K562 (cell line): ENCODE measurements around the gene CBFA2T2. TPM values are rescaled to one million over a fixed set of nuclear protein-coding genes. Genes with fewer than 3 reads are reported as not detected.

Experiments used
- ERF ChIP-seq: fragments of 450-650 bp; formaldehyde crosslinking; IDR thresholded peaks from 2 replicates; pipeline ENCODE4 v1.4.0; 2020; ENCODE audit warnings: mild to moderate bottlenecking, mixed read lengths
- GABPB2 ChIP-seq: fragments of 250-450 bp; sonication (Bioruptor Pico); conservative IDR thresholded peaks from 2 replicates; pipeline ENCODE4 v1.5.1; 2021; ENCODE audit warnings: mild to moderate bottlenecking
- KDM4B ChIP-seq, 2 experiments: fragments of 450-650 bp in 1 of 2; sonication (generic) in 1 of 2; IDR thresholded peaks; 2 replicates each; pipeline ENCODE4 v1.6.1; 2016 to 2017; ENCODE audit warnings: borderline replicate concordance in 2 of 2, antibody characterized with exemption in 1 of 2, low read depth in 1 of 2, mild to moderate bottlenecking in 1 of 2
- NFYB ChIP-seq: IDR thresholded peaks from 2 replicates; pipeline ENCODE4 v1.6.1; 2011; ENCODE audit warnings: mild to moderate bottlenecking, moderate library complexity; ENCODE audit not compliant: insufficient read length; ENCODE audit errors: extremely low read depth
- SAFB2 ChIP-seq: fragments of 200-400 bp; formaldehyde crosslinking; IDR thresholded peaks from 2 replicates; pipeline ENCODE4 v1.6.1; 2018; ENCODE audit warnings: borderline replicate concordance, low read length, low read depth, moderate library complexity; ENCODE audit not compliant: severe bottlenecking
- SMARCA5 ChIP-seq: fragments of 450-650 bp; IDR thresholded peaks from 2 replicates; pipeline ENCODE4 v1.6.1; 2016
- SMARCB1 ChIP-seq: IDR thresholded peaks from 2 replicates; pipeline ENCODE4 v1.6.1; 2011; ENCODE audit warnings: improper control_type of control experiment, low read depth; ENCODE audit not compliant: insufficient read length
- SMARCC2 ChIP-seq: fragments of 450-650 bp; IDR thresholded peaks from 2 replicates; pipeline ENCODE4 v1.6.1; 2017; ENCODE audit warnings: antibody characterized with exemption, moderate library complexity, mild to moderate bottlenecking, low read depth
- TARDBP ChIP-seq: fragments of 450-650 bp; IDR thresholded peaks from 2 replicates; pipeline ENCODE4 v1.6.1; 2016
- ZFP1 ChIP-seq: fragments of 450-650 bp; formaldehyde crosslinking; IDR thresholded peaks from 2 replicates; pipeline ENCODE4 v1.4.0; 2020; ENCODE audit warnings: mild to moderate bottlenecking, mixed read lengths
- ZNF217 ChIP-seq: sonication (generic); formaldehyde crosslinking; IDR thresholded peaks from 2 replicates; pipeline ENCODE4 v1.8.0; 2022; ENCODE audit warnings: mild to moderate bottlenecking, missing genetic modification reagents
- ZNF764 ChIP-seq: fragments of 250-450 bp; sonication (Bioruptor Pico); IDR thresholded peaks from 2 replicates; pipeline ENCODE4 v1.4.0; 2020; ENCODE audit warnings: low read depth, mild to moderate bottlenecking, moderate library complexity
- polyA plus RNA-seq, 8 experiments: library from polyadenylated mRNA; depleted of rRNA in 4 of 8; stranded (reverse) in 5 of 8; unstranded in 3 of 8; fragments of >200 nt; fragmentation: Nextera tagmentation in 2 of 8; fragmentation: Illumina TruSeq in 1 of 8; extraction: Ambion mirVana in 2 of 8; extraction: Trizol in 1 of 8; gene quantifications; 2 replicates each; pipeline versions ENCODE4 v1.2.1 to v1.2.3, GENCODE V29; 2011 to 2014; ENCODE audit warnings: inconsistent platforms in 1 of 8, missing spikeins in 1 of 8
- total RNA-seq, 7 experiments: library from RNA; depleted of rRNA in 6 of 7; stranded (reverse); fragments of >200 nt in 6 of 7; fragmentation: Illumina TruSeq in 2 of 7; extraction: Trizol in 2 of 7; gene quantifications; 2 replicates each; pipeline versions ENCODE4 v1.2.1 to v1.2.3, GENCODE V29; 2011 to 2021; ENCODE audit warnings: low replicate concordance in 1 of 7
- TF ChIP-seq, protein P1 (sequence below), 2 experiments: IDR thresholded peaks; 2 replicates each; pipeline ENCODE4 v1.6.1; 2012; ENCODE audit warnings: improper control_type of control experiment in 2 of 2, low read depth in 2 of 2, low read length in 2 of 2, borderline replicate concordance in 1 of 2
- TF ChIP-seq, protein P2 (sequence below): fragments of 450-650 bp; formaldehyde crosslinking; IDR thresholded peaks from 2 replicates; pipeline ENCODE4 v1.4.0; 2020; ENCODE audit warnings: mild to moderate bottlenecking, moderate library complexity
- TF ChIP-seq, protein P3 (sequence below), 3 experiments: fragments of 200-800 bp in 1 of 3; sonication (Bioruptor generic) in 1 of 3; sonication (generic) in 1 of 3; formaldehyde crosslinking in 1 of 3; IDR thresholded peaks; 2 replicates each; pipeline versions ENCODE4 v1.6.1 to v1.8.0; 2016 to 2022; ENCODE audit warnings: mild to moderate bottlenecking in 2 of 3, missing compliant biosample characterization in 2 of 3, missing genetic modification characterization in 2 of 3, missing genetic modification reagents in 1 of 3
- TF ChIP-seq, protein P4 (sequence below): fragments of 450-650 bp; IDR thresholded peaks from 2 replicates; pipeline ENCODE4 v1.7.1; 2018; ENCODE audit warnings: mild to moderate bottlenecking, low read depth; ENCODE audit not compliant: partially characterized antibody
- TF ChIP-seq, protein P5 (sequence below): IDR thresholded peaks from 2 replicates; pipeline ENCODE4 v1.6.1; 2014; ENCODE audit warnings: antibody characterized with exemption
- TF ChIP-seq, protein P6 (sequence below): sonication (generic); formaldehyde crosslinking; IDR thresholded peaks from 2 replicates; pipeline ENCODE4 v1.8.0; 2022; ENCODE audit warnings: missing genetic modification reagents, mild to moderate bottlenecking, moderate library complexity, borderline replicate concordance

CBFA2T2 gene
- total and polyA plus RNA-seq, 9 of the 15 experiments (the other 6 are each of a cell fraction or from before 2014, with no cell fraction given) = 0.27 to 9.6 (median 5.8) TPM

DNA sequence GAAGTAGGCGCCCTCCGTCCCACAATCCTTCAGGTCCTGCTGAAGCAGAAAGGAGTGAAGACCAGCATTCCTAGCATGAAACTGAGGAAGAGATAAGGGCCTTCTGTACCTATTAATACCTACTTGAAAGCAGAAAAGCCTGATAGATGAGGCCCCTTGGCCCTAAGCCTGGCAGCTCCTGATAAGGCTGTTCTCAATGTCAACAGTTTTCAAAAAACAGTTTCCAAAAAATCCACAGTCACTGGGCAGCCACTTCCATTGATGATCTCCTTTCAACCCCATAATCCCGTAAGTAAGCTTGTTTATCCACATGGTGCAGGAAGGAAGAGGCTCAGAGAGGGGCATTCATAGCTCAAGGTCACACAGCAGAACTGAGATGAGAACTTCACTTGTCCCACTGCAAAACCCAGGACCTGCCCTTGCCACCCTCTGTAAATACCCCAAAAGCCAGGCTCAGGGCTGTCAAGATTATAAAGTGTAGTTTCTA, 199.1 kb downstream of the CBFA2T2 start (continued):
- TF ChIP-seq, protein P1, sequence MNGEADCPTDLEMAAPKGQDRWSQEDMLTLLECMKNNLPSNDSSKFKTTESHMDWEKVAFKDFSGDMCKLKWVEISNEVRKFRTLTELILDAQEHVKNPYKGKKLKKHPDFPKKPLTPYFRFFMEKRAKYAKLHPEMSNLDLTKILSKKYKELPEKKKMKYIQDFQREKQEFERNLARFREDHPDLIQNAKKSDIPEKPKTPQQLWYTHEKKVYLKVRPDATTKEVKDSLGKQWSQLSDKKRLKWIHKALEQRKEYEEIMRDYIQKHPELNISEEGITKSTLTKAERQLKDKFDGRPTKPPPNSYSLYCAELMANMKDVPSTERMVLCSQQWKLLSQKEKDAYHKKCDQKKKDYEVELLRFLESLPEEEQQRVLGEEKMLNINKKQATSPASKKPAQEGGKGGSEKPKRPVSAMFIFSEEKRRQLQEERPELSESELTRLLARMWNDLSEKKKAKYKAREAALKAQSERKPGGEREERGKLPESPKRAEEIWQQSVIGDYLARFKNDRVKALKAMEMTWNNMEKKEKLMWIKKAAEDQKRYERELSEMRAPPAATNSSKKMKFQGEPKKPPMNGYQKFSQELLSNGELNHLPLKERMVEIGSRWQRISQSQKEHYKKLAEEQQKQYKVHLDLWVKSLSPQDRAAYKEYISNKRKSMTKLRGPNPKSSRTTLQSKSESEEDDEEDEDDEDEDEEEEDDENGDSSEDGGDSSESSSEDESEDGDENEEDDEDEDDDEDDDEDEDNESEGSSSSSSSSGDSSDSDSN (IDR thresholded peaks at IDR 0.05; ENCODE audit: borderline replicate concordance in 1 of 2, low read depth in 2 of 2, low read length in 2 of 2) = no peak
- TF ChIP-seq SMARCA5 (peak; percentile 90; the same call in 1 of the 2 replicates), SMARCB1 (no peak), SAFB2 (no peak), ERF (no peak), ZFP1 (no peak), NFYB (no peak), SMARCC2 (peak; percentile 67; the same call in 1 of the 2 replicates), GABPB2 (CRISPR knock-in tag) (no peak), ZNF217 (CRISPR knock-in tag) (no peak), KDM4B (IDR thresholded peaks at IDR 0.05; ENCODE audit: borderline replicate concordance in 2 of 2, low read depth in 1 of 2) (no peak), TARDBP (no peak), ZNF764 (CRISPR knock-in tag) (no peak)
- TF ChIP-seq, protein P2, sequence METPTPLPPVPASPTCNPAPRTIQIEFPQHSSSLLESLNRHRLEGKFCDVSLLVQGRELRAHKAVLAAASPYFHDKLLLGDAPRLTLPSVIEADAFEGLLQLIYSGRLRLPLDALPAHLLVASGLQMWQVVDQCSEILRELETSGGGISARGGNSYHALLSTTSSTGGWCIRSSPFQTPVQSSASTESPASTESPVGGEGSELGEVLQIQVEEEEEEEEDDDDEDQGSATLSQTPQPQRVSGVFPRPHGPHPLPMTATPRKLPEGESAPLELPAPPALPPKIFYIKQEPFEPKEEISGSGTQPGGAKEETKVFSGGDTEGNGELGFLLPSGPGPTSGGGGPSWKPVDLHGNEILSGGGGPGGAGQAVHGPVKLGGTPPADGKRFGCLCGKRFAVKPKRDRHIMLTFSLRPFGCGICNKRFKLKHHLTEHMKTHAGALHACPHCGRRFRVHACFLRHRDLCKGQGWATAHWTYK = no peak
- TF ChIP-seq, protein P3, sequence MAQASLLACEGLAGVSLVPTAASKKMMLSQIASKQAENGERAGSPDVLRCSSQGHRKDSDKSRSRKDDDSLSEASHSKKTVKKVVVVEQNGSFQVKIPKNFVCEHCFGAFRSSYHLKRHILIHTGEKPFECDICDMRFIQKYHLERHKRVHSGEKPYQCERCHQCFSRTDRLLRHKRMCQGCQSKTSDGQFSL (CRISPR knock-in tag; IDR thresholded peaks at IDR 0.05) = no peak
- TF ChIP-seq, protein P3 (tag; IDR thresholded peaks at IDR 0.05) = no peak
- TF ChIP-seq, protein P4, sequence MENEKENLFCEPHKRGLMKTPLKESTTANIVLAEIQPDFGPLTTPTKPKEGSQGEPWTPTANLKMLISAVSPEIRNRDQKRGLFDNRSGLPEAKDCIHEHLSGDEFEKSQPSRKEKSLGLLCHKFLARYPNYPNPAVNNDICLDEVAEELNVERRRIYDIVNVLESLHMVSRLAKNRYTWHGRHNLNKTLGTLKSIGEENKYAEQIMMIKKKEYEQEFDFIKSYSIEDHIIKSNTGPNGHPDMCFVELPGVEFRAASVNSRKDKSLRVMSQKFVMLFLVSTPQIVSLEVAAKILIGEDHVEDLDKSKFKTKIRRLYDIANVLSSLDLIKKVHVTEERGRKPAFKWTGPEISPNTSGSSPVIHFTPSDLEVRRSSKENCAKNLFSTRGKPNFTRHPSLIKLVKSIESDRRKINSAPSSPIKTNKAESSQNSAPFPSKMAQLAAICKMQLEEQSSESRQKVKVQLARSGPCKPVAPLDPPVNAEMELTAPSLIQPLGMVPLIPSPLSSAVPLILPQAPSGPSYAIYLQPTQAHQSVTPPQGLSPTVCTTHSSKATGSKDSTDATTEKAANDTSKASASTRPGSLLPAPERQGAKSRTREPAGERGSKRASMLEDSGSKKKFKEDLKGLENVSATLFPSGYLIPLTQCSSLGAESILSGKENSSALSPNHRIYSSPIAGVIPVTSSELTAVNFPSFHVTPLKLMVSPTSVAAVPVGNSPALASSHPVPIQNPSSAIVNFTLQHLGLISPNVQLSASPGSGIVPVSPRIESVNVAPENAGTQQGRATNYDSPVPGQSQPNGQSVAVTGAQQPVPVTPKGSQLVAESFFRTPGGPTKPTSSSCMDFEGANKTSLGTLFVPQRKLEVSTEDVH = no peak
- TF ChIP-seq, protein P5, sequence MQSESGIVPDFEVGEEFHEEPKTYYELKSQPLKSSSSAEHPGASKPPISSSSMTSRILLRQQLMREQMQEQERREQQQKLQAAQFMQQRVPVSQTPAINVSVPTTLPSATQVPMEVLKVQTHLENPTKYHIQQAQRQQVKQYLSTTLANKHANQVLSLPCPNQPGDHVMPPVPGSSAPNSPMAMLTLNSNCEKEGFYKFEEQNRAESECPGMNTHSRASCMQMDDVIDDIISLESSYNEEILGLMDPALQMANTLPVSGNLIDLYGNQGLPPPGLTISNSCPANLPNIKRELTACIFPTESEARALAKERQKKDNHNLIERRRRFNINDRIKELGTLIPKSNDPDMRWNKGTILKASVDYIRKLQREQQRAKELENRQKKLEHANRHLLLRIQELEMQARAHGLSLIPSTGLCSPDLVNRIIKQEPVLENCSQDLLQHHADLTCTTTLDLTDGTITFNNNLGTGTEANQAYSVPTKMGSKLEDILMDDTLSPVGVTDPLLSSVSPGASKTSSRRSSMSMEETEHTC = no peak
- TF ChIP-seq, protein P6, sequence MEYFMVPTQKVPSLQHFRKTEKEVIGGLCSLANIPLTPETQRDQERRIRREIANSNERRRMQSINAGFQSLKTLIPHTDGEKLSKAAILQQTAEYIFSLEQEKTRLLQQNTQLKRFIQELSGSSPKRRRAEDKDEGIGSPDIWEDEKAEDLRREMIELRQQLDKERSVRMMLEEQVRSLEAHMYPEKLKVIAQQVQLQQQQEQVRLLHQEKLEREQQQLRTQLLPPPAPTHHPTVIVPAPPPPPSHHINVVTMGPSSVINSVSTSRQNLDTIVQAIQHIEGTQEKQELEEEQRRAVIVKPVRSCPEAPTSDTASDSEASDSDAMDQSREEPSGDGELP (CRISPR knock-in tag) = no peak; the same call in 1 of the 2 replicates
